Measurements from ENCODE around the gene EDEM3.
"Not testable (repeated sequence)": the region's sequence is repeated elsewhere in the genome, so short reads cannot be mapped to it uniquely, and the experiment has no call there.

Gene EDEM3

DNA sequence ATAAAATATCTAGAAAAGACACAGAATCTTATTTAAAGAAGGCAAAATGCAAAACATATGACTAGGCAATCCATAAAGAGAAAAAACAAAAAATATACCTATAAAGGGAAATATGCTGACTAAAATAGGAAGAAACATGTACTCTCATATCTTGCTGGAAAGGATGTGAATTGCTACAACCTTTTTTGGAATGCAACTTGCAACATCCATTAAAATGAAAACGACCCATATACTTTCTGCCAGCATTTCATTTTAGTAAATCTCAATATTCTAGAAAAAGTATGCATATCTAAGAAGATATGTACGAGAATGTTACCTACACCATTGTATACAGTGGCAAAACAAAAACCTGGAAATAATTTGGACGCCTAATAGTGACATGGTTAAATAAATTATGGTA lies 56.6 kb downstream of the EDEM3 start:
- Histone ChIP-seq H3K27me3 (ENCODE audit: insufficient read depth, low read length) (no peaks in the 10 kb centered on the region), H3K79me2 (ENCODE audit: control insufficient read depth, insufficient read depth, low read length, unreplicated experiment) (no peaks in the 10 kb centered on the region), H3K4me1 (ENCODE audit: control insufficient read depth, insufficient read depth, low read length, unreplicated experiment) (peaks cover 7% of the 10 kb centered on the region), H3K4me3 (ENCODE audit: low read depth, low read length) (no peak overlapping the region), H2AFZ (ENCODE audit: low read length, unreplicated experiment) (no peak overlapping the region), H3K36me3 (ENCODE audit: insufficient read depth, low read length) (peaks cover 8% of the 10 kb centered on the region; the same call in 1 of the 2 replicates), H3K27ac (ENCODE audit: low read depth, low read length) (no peak overlapping the region)

DNA sequence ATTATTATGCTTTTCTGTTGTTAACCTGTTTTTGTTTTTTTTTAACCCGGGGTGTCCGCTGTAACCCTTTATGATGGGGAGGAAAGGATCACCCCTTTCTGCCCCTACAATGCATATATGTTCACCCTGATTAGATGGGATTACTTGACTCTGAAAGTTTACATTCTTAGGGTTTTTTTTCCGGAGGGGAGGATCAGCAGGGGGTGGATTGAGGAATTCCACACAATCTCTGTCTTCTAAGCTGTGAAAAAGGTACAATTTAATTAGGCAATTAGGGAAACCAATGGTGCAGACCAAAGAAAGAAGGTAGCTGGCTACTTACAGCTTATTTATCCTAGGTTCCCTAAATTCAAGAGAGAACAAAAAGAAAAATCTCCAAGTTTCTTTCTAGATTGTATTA lies 58.3 kb downstream of the EDEM3 start:
- Histone ChIP-seq H3K27me3 (ENCODE audit: insufficient read depth, low read length) (no peaks in the 10 kb centered on the region), H3K4me1 (ENCODE audit: control insufficient read depth, insufficient read depth, low read length, unreplicated experiment) (peaks cover 7% of the 10 kb centered on the region), H3K79me2 (ENCODE audit: control insufficient read depth, insufficient read depth, low read length, unreplicated experiment) (no peaks in the 10 kb centered on the region), H3K4me3 (ENCODE audit: low read depth, low read length) (no peak overlapping the region), H3K27ac (ENCODE audit: low read depth, low read length) (no peak overlapping the region), H3K36me3 (ENCODE audit: insufficient read depth, low read length) (peaks cover 4% of the 10 kb centered on the region; the same call in 1 of the 2 replicates), H2AFZ (ENCODE audit: low read length, unreplicated experiment) (no peak overlapping the region)

- Histone ChIP-seq H3K79me2 (ENCODE audit: control insufficient read depth, insufficient read depth, low read length, unreplicated experiment) (no peaks in the 10 kb centered on the region), H3K36me3 (ENCODE audit: insufficient read depth, low read length) (peaks cover 4% of the 10 kb centered on the region; the same call in 1 of the 2 replicates)
Observed at GRCh38 chr1:184695023-184695422, 59.6 kb downstream of the EDEM3 start.

DNA sequence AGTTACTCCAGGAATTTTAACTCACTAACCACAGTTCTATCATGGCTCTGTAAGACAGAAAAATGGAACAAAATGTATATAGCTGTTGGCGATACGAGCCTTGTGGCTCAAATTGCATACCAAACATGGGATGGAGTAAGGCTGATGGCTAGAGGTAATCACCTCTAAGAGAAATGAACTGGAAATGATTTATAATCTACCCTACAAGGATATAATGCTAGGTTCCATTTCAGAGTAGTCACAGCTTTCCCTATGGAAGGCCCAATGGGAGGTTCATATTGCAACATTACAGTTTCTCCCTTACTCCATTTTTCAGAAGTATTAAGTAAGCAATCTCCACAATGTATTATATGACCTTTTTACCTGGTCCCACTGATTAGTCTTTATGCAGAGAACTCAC lies 61.6 kb downstream of the EDEM3 start:
- Histone ChIP-seq H3K79me2 (ENCODE audit: control insufficient read depth, insufficient read depth, low read length, unreplicated experiment) (no peaks in the 10 kb centered on the region), H3K27me3 (ENCODE audit: insufficient read depth, low read length) (no peaks in the 10 kb centered on the region), H2AFZ (ENCODE audit: low read length, unreplicated experiment) (no peak overlapping the region), H3K4me3 (ENCODE audit: low read depth, low read length) (no peak overlapping the region), H3K27ac (ENCODE audit: low read depth, low read length) (no peak overlapping the region), H3K36me3 (ENCODE audit: insufficient read depth, low read length) (peaks cover 4% of the 10 kb centered on the region; the same call in 1 of the 2 replicates), H3K4me1 (ENCODE audit: control insufficient read depth, insufficient read depth, low read length, unreplicated experiment) (peaks cover 7% of the 10 kb centered on the region)

More at GRCh38 chr1:184695023-184695422, 59.6 kb downstream of the EDEM3 start:
- H3K4me3 ChIP-seq (ENCODE audit: low read depth, low read length): no peak overlapping the region
- no peaks in the 10 kb centered on the region for H3K27me3 ChIP-seq (ENCODE audit: insufficient read depth, low read length)
- H2AFZ ChIP-seq (ENCODE audit: low read length, unreplicated experiment): no peak overlapping the region
- no peak overlapping the region for H3K27ac ChIP-seq (ENCODE audit: low read depth, low read length)
- peaks cover 7% of the 10 kb centered on the region for H3K4me1 ChIP-seq (ENCODE audit: control insufficient read depth, insufficient read depth, low read length, unreplicated experiment)

GRCh38 chr1:184691719-184692324 lies 62.8 kb downstream of the EDEM3 start:
- H3K36me3 ChIP-seq (ENCODE audit: insufficient read depth, low read length): peaks cover 4% of the 10 kb centered on the region; the same call in 1 of the 2 replicates
- H3K79me2 ChIP-seq (ENCODE audit: control insufficient read depth, insufficient read depth, low read length, unreplicated experiment): no peaks in the 10 kb centered on the region
- H3K27me3 ChIP-seq (ENCODE audit: insufficient read depth, low read length): no peaks in the 10 kb centered on the region
- no peak overlapping the region for H3K4me3 ChIP-seq (ENCODE audit: low read depth, low read length)
- peaks cover 7% of the 10 kb centered on the region for H3K4me1 ChIP-seq (ENCODE audit: control insufficient read depth, insufficient read depth, low read length, unreplicated experiment)
- no peak overlapping the region for H3K27ac ChIP-seq (ENCODE audit: low read depth, low read length)
- H2AFZ ChIP-seq (ENCODE audit: low read length, unreplicated experiment): no peak overlapping the region

DNA sequence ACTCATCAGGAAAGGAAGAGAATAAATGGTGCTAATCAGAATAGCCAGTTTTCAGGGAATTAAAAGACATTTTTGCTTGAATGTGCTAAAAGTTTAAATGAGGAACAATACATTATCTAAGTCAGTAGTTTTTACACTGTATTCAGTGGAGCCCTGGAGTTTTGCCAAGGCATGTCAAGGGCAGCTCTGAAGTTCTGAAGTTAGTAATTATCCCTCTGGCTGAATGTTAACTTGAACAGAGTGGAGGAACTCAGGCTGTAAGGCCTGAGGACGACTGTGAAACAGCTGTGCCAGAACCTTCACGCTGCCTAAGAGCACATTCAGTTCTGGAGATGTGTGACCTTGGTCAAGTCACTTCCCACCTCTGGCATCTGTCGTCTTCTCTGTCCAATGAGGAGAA lies 68.1 kb downstream of the EDEM3 start:
- no peaks in the 10 kb centered on the region for H3K27me3 ChIP-seq (ENCODE audit: insufficient read depth, low read length)
- no peak overlapping the region for H2AFZ ChIP-seq (ENCODE audit: low read length, unreplicated experiment)
- no peaks in the 10 kb centered on the region for H3K36me3 ChIP-seq (ENCODE audit: insufficient read depth, low read length)
- no peak overlapping the region for H3K27ac ChIP-seq (ENCODE audit: low read depth, low read length)
- no peaks in the 10 kb centered on the region for H3K79me2 ChIP-seq (ENCODE audit: control insufficient read depth, insufficient read depth, low read length, unreplicated experiment)
- H3K4me1 ChIP-seq (ENCODE audit: control insufficient read depth, insufficient read depth, low read length, unreplicated experiment): no peaks in the 10 kb centered on the region
- H3K4me3 ChIP-seq (ENCODE audit: low read depth, low read length): no peak overlapping the region

GRCh38 chr1:184685116-184685515 lies 69.5 kb downstream of the EDEM3 start:
- H2AFZ ChIP-seq (ENCODE audit: low read length, unreplicated experiment): no peak overlapping the region
- H3K4me3 ChIP-seq (ENCODE audit: low read depth, low read length): no peak overlapping the region
- H3K27ac ChIP-seq (ENCODE audit: low read depth, low read length): no peak overlapping the region
- H3K79me2 ChIP-seq (ENCODE audit: control insufficient read depth, insufficient read depth, low read length, unreplicated experiment): no peaks in the 10 kb centered on the region
- H3K4me1 ChIP-seq (ENCODE audit: control insufficient read depth, insufficient read depth, low read length, unreplicated experiment): no peaks in the 10 kb centered on the region
- H3K27me3 ChIP-seq (ENCODE audit: insufficient read depth, low read length): no peaks in the 10 kb centered on the region
- no peaks in the 10 kb centered on the region for H3K36me3 ChIP-seq (ENCODE audit: insufficient read depth, low read length)

GRCh38 chr1:184684285-184685074 lies 70.2 kb downstream of the EDEM3 start:
- Histone ChIP-seq H3K4me1 (ENCODE audit: control insufficient read depth, insufficient read depth, low read length, unreplicated experiment) (no peaks in the 10 kb centered on the region), H2AFZ (ENCODE audit: low read length, unreplicated experiment) (no peak overlapping the region), H3K36me3 (ENCODE audit: insufficient read depth, low read length) (no peaks in the 10 kb centered on the region), H3K27ac (ENCODE audit: low read depth, low read length) (no peak overlapping the region), H3K27me3 (ENCODE audit: insufficient read depth, low read length) (no peaks in the 10 kb centered on the region), H3K79me2 (ENCODE audit: control insufficient read depth, insufficient read depth, low read length, unreplicated experiment) (no peaks in the 10 kb centered on the region), H3K4me3 (ENCODE audit: low read depth, low read length) (no peak overlapping the region)

DNA sequence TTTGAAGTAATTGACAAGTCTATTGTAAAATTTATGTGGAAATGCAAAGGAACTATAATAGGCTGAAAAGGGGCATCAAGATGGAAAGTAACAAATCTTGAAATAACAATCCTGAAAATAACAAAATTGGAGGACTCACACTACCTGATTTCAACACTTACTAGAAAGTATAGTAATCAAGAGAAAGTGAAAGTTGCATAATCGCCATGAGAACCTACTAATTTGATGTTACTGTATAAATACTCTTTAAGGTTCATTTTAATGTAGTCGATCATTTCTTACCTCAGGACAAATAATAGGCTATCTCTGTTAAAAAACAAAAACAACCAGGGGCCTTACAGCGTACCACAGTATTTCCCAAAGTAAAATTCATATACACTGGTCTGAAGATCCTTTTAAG lies 71.7 kb downstream of the EDEM3 start:
- no peaks in the 10 kb centered on the region for H3K27me3 ChIP-seq (ENCODE audit: insufficient read depth, low read length)
- H2AFZ ChIP-seq (ENCODE audit: low read length, unreplicated experiment): no peak overlapping the region
- H3K79me2 ChIP-seq (ENCODE audit: control insufficient read depth, insufficient read depth, low read length, unreplicated experiment): no peaks in the 10 kb centered on the region

DNA sequence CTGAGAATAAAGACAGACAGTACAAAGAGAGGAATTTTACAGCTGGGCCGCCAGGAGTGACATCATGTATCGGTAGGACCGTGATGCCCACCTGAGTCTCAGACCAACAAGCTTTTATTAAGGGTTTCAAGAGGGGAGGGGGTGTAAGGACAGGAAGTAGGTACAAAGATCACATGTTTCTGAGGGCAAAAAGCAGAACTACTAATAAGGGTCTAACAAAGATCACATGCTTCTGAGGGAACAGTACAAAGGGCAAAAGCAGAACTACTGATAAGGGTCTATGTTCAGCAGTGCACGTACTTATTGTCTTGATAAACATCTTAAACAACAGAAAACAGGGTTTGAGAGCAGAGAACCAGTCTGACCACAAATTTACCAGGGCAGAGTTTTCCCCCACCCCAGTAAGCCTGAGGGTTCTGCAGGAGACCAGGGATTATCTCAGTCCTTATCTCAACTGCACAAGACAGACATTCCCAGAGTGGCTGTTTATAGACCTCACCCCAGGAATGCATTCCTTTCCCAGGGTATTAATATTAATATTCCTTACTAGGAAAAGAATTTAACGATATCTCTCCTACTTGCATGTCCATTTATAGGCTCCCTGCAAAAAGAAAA lies 73.9 kb downstream of the EDEM3 start:
- not testable (repeated sequence) for H3K36me3 ChIP-seq (ENCODE audit: insufficient read depth, low read length); H3K4me1 ChIP-seq (ENCODE audit: control insufficient read depth, insufficient read depth, low read length, unreplicated experiment); H2AFZ ChIP-seq (ENCODE audit: low read length, unreplicated experiment); H3K79me2 ChIP-seq (ENCODE audit: control insufficient read depth, insufficient read depth, low read length, unreplicated experiment); H3K4me3 ChIP-seq (ENCODE audit: low read depth, low read length); H3K27ac ChIP-seq (ENCODE audit: low read depth, low read length); H3K27me3 ChIP-seq (ENCODE audit: insufficient read depth, low read length)

More for the DNA sequence above, 71.7 kb downstream of the EDEM3 start:
- no peaks in the 10 kb centered on the region for H3K36me3 ChIP-seq (ENCODE audit: insufficient read depth, low read length)
- H3K27ac ChIP-seq (ENCODE audit: low read depth, low read length): no peak overlapping the region
- no peaks in the 10 kb centered on the region for H3K4me1 ChIP-seq (ENCODE audit: control insufficient read depth, insufficient read depth, low read length, unreplicated experiment)
- no peak overlapping the region for H3K4me3 ChIP-seq (ENCODE audit: low read depth, low read length)

Data from ACC112 (cell line).